ENCODE results near the gene ARMC10.
"Not testable (repeated sequence)": the region's sequence is repeated elsewhere in the genome, so short reads cannot be mapped to it uniquely, and the experiment has no call there.

ARMC10 gene

DNA sequence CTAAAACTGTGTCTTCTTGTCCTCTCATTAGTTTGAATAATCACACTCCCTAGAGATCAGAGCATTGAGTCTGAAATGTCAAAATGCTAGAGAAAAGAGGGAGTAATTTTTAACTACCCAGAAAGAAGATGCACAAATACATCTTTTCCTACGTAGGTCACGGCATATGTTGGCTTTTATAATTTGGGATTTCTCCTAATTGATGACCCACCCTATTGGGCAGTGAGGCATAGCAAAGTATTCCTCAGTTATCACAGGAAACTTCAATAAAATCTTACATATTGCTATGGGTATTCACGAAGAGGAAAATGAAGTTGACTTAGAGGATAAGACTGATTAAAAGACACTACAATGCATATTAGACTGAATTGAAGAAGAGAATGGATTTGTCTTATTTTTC is 25.4 kb downstream of the ARMC10 start:
- TF ChIP-seq POU2F2 (IDR thresholded peaks at IDR 0.05; ENCODE audit: low read depth, low read length) = no peak
- no peak for TF ChIP-seq PAX5 (IDR thresholded peaks at IDR 0.05; ENCODE audit: insufficient read depth, low read length, severe bottlenecking)
- TF ChIP-seq POLR2A (IDR thresholded peaks at IDR 0.05; ENCODE audit: low read depth, low read length) = no peak
- no peak for DNase-seq (ENCODE audit: insufficient read length, low spot score)
- no peak for FAIRE-seq

- no peak for TF ChIP-seq POLR2AphosphoS5 (IDR thresholded peaks at IDR 0.05; ENCODE audit: low read depth, low read length)
- TF ChIP-seq POLR2A (IDR thresholded peaks at IDR 0.05; ENCODE audit: low read depth, low read length) = no peak
- TF ChIP-seq TAF1 (IDR thresholded peaks at IDR 0.05; ENCODE audit: low read depth, low read length) = no peak
- no peak for TF ChIP-seq PAX5 (IDR thresholded peaks at IDR 0.05; ENCODE audit: insufficient read depth, low read length, severe bottlenecking)
- no peak for TF ChIP-seq POU2F2 (IDR thresholded peaks at IDR 0.05; ENCODE audit: low read depth, low read length)
- no peak for TF ChIP-seq SPI1 (IDR thresholded peaks at IDR 0.05; ENCODE audit: low read depth, low read length)
Measured at GRCh38 chr7:103101543-103101942, 26.6 kb downstream of the ARMC10 start.

DNA sequence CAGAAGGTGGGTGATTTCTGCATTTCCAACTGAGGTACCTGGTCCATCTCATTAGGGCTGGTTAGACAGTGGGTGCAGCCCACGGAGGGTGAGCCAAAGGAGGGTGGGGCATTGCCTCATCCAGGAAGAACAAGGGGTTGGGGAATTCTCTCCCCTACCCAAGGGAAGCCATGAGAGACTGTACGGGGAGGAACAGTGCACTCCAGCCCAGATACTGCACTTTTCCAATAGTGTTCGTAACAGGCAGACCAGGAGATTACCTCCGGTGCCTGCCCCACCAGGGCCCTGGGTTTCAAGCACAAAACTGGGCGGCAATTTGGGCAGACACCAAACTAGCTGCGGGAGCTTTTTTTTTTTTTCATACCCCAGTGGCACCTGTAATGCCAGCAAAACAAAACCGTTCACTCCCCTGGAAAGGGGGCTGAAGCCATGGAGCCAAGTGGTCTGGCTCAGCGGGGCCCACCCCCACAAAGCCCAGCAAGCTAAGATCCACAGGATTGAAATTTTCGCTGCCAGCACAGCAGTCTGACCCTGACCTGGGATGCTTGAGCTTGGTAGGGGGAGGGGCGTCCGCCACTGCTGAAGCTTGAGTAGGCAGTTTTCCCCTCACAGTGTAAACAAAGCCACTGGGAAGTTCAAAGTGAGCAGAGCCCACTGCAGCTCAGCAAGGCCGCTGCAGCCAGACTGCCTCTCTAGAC is 31.2 kb downstream of the ARMC10 start:
- no peak for DNase-seq (ENCODE audit: insufficient read length, low spot score)
- no peak for TF ChIP-seq POLR2A (IDR thresholded peaks at IDR 0.05; ENCODE audit: low read depth, low read length)
- no peak for TF ChIP-seq TAF1 (IDR thresholded peaks at IDR 0.05; ENCODE audit: low read depth, low read length)
- TF ChIP-seq SPI1 (IDR thresholded peaks at IDR 0.05; ENCODE audit: low read depth, low read length) = no peak
- no peak for TF ChIP-seq POLR2AphosphoS5 (IDR thresholded peaks at IDR 0.05; ENCODE audit: low read depth, low read length)
- no peak for TF ChIP-seq PAX5 (IDR thresholded peaks at IDR 0.05; ENCODE audit: insufficient read depth, low read length, severe bottlenecking)
- no peak for TF ChIP-seq POU2F2 (IDR thresholded peaks at IDR 0.05; ENCODE audit: low read depth, low read length)
- no peak for FAIRE-seq

More at GRCh38 chr7:103101543-103101942, 26.6 kb downstream of the ARMC10 start:
- DNase-seq (ENCODE audit: insufficient read length, low spot score) (no peak), FAIRE-seq (no peak)

- FAIRE-seq; DNase-seq (ENCODE audit: insufficient read length, low spot score): not testable (repeated sequence)
Measured at GRCh38 chr7:103106703-103107070, 31.7 kb downstream of the ARMC10 start.

- TF ChIP-seq POLR2AphosphoS5 (IDR thresholded peaks at IDR 0.05; ENCODE audit: low read depth, low read length) (no peak), POLR2A (IDR thresholded peaks at IDR 0.05; ENCODE audit: low read depth, low read length) (no peak), POU2F2 (IDR thresholded peaks at IDR 0.05; ENCODE audit: low read depth, low read length) (no peak), PAX5 (IDR thresholded peaks at IDR 0.05; ENCODE audit: insufficient read depth, low read length, severe bottlenecking) (no peak), TAF1 (IDR thresholded peaks at IDR 0.05; ENCODE audit: low read depth, low read length) (no peak), SPI1 (IDR thresholded peaks at IDR 0.05; ENCODE audit: low read depth, low read length) (no peak)
- DNase-seq (ENCODE audit: insufficient read length, low spot score) (no peak), FAIRE-seq (no peak)
Measured at GRCh38 chr7:103113164-103113563, 38.2 kb downstream of the ARMC10 start.

DNA sequence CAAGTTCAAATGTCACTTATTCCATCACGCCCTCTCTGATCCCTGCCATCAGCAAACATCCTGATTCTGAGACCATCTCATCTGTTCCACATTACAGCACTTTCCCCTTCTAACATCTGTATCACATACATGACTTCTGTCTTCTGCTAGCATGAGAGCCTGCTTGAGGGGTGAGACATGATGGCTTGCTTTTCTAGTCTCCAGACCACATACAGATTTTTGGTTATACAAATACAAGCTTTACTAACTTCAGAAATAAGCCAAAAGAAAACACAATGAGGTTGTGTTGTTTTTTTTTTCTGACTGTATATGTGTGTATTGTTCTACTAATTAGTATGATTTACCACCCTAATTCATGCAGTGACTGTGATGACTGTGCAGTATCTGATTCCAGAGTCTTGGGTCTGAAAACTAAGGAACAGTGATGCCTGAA is 39.7 kb downstream of the ARMC10 start:
- no peak for FAIRE-seq
- TF ChIP-seq TAF1 (IDR thresholded peaks at IDR 0.05; ENCODE audit: low read depth, low read length) (no peak), POLR2A (IDR thresholded peaks at IDR 0.05; ENCODE audit: low read depth, low read length) (no peak), PAX5 (IDR thresholded peaks at IDR 0.05; ENCODE audit: insufficient read depth, low read length, severe bottlenecking) (no peak), SPI1 (IDR thresholded peaks at IDR 0.05; ENCODE audit: low read depth, low read length) (no peak), POU2F2 (IDR thresholded peaks at IDR 0.05; ENCODE audit: low read depth, low read length) (no peak), POLR2AphosphoS5 (IDR thresholded peaks at IDR 0.05; ENCODE audit: low read depth, low read length) (no peak)
- no peak for DNase-seq (ENCODE audit: insufficient read length, low spot score)

- DNase-seq (ENCODE audit: insufficient read length, low spot score) = no peak
- FAIRE-seq = no peak
- no peak for TF ChIP-seq POU2F2 (IDR thresholded peaks at IDR 0.05; ENCODE audit: low read depth, low read length)
- TF ChIP-seq POLR2A (IDR thresholded peaks at IDR 0.05; ENCODE audit: low read depth, low read length) = no peak
- TF ChIP-seq POLR2AphosphoS5 (IDR thresholded peaks at IDR 0.05; ENCODE audit: low read depth, low read length) = no peak
- TF ChIP-seq SPI1 (IDR thresholded peaks at IDR 0.05; ENCODE audit: low read depth, low read length) = no peak
- TF ChIP-seq TAF1 (IDR thresholded peaks at IDR 0.05; ENCODE audit: low read depth, low read length) = no peak
- no peak for TF ChIP-seq PAX5 (IDR thresholded peaks at IDR 0.05; ENCODE audit: insufficient read depth, low read length, severe bottlenecking)
Measured at GRCh38 chr7:103115771-103116170, 40.8 kb downstream of the ARMC10 start.

GRCh38 chr7:103116511-103116910 is 41.6 kb downstream of the ARMC10 start:
- DNase-seq (ENCODE audit: insufficient read length, low spot score) = no peak
- FAIRE-seq = no peak
- TF ChIP-seq POLR2A (IDR thresholded peaks at IDR 0.05; ENCODE audit: low read depth, low read length) (no peak), POLR2AphosphoS5 (IDR thresholded peaks at IDR 0.05; ENCODE audit: low read depth, low read length) (no peak), TAF1 (IDR thresholded peaks at IDR 0.05; ENCODE audit: low read depth, low read length) (no peak), POU2F2 (IDR thresholded peaks at IDR 0.05; ENCODE audit: low read depth, low read length) (no peak), SPI1 (IDR thresholded peaks at IDR 0.05; ENCODE audit: low read depth, low read length) (no peak), PAX5 (IDR thresholded peaks at IDR 0.05; ENCODE audit: insufficient read depth, low read length, severe bottlenecking) (no peak)

GRCh38 chr7:103116991-103117390 is 42.1 kb downstream of the ARMC10 start:
- no peak for DNase-seq (ENCODE audit: insufficient read length, low spot score)
- no peak for FAIRE-seq
- TF ChIP-seq TAF1 (IDR thresholded peaks at IDR 0.05; ENCODE audit: low read depth, low read length) = no peak
- TF ChIP-seq POU2F2 (IDR thresholded peaks at IDR 0.05; ENCODE audit: low read depth, low read length) = no peak
- no peak for TF ChIP-seq POLR2AphosphoS5 (IDR thresholded peaks at IDR 0.05; ENCODE audit: low read depth, low read length)
- TF ChIP-seq SPI1 (IDR thresholded peaks at IDR 0.05; ENCODE audit: low read depth, low read length) = no peak
- no peak for TF ChIP-seq POLR2A (IDR thresholded peaks at IDR 0.05; ENCODE audit: low read depth, low read length)
- no peak for TF ChIP-seq PAX5 (IDR thresholded peaks at IDR 0.05; ENCODE audit: insufficient read depth, low read length, severe bottlenecking)

DNA sequence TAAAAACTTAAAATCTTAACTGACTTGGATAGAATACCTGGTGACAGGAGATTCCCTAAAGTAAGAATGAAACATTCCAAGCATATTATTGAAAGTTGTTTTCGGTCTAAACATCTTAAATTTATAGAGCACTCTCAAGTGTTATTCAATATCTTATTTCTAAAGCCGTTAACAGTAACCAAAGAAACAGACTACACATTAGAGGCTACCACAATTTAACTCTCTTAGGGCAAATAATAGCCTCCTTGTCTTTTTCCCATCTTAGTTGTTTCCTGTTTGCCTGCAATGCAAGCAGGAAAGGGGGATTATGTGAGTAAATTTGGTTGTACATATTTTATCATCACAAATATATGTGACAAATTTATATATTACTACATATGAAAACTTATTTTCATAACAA is 42.5 kb downstream of the ARMC10 start:
- no peak for FAIRE-seq
- TF ChIP-seq POLR2A (IDR thresholded peaks at IDR 0.05; ENCODE audit: low read depth, low read length) (no peak), POU2F2 (IDR thresholded peaks at IDR 0.05; ENCODE audit: low read depth, low read length) (no peak), TAF1 (IDR thresholded peaks at IDR 0.05; ENCODE audit: low read depth, low read length) (no peak), SPI1 (IDR thresholded peaks at IDR 0.05; ENCODE audit: low read depth, low read length) (no peak), POLR2AphosphoS5 (IDR thresholded peaks at IDR 0.05; ENCODE audit: low read depth, low read length) (no peak), PAX5 (IDR thresholded peaks at IDR 0.05; ENCODE audit: insufficient read depth, low read length, severe bottlenecking) (no peak)

More for the DNA sequence above, 42.5 kb downstream of the ARMC10 start:
- no peak for DNase-seq (ENCODE audit: insufficient read length, low spot score)
